NCI-H2196 (cell line): ENCODE measurements around the gene DEF6.
"Not testable (repeated sequence)": the region's sequence is repeated elsewhere in the genome, so short reads cannot be mapped to it uniquely, and the experiment has no call there.

Experiments
- DNase-seq: peaks from one replicate; lab custom pipeline; 2025; ENCODE audit not compliant: unreplicated experiment; lab: John Stamatoyannopoulos, UW

The DEF6 gene

GRCh38 chr6:35280903-35281302, 16.7 kb upstream of the DEF6 start:
- DNase-seq, result no peak

GRCh38 chr6:35282472-35282871, 15.1 kb upstream of the DEF6 start:
- DNase-seq, result no peak

- no peak for DNase-seq
Observed at GRCh38 chr6:35283361-35283760, 14.3 kb upstream of the DEF6 start.

- no peak for DNase-seq
Observed at GRCh38 chr6:35287671-35288396, 9.8 kb upstream of the DEF6 start.

- no peak for DNase-seq
Observed at GRCh38 chr6:35288834-35289233, 8.8 kb upstream of the DEF6 start.

GRCh38 chr6:35291491-35291890, 6.1 kb upstream of the DEF6 start:
- no peak for DNase-seq

- no peak for DNase-seq
Observed at GRCh38 chr6:35292494-35292893, 5.1 kb upstream of the DEF6 start.

- no peak for DNase-seq
Observed at GRCh38 chr6:35293681-35294080, 3.9 kb upstream of the DEF6 start.

- peak; percentile 55 for DNase-seq
Observed at GRCh38 chr6:35294308-35294945, 3.2 kb upstream of the DEF6 start.

- DNase-seq, result no peak
Observed at GRCh38 chr6:35295036-35295435, 2.6 kb upstream of the DEF6 start.

- DNase-seq, result peak; percentile 9
Observed at GRCh38 chr6:35295521-35296315, 1.9 kb upstream of the DEF6 start.

- no peak for DNase-seq
Observed at GRCh38 chr6:35296931-35297600, 552 bp upstream of the DEF6 start.

- DNase-seq, result no peak
Observed at GRCh38 chr6:35298625-35299140, 1.1 kb downstream of the DEF6 start.

GRCh38 chr6:35299674-35300073, 2.1 kb downstream of the DEF6 start:
- no peak for DNase-seq

- DNase-seq, result no peak
Observed at GRCh38 chr6:35300848-35301247, 3.2 kb downstream of the DEF6 start.

- no peak for DNase-seq
Observed at GRCh38 chr6:35302604-35303241, 5.1 kb downstream of the DEF6 start.

GRCh38 chr6:35304299-35304698, 6.7 kb downstream of the DEF6 start:
- no peak for DNase-seq

GRCh38 chr6:35305117-35305516, 7.5 kb downstream of the DEF6 start:
- no peak for DNase-seq

- DNase-seq, result not testable (repeated sequence)
Observed at GRCh38 chr6:35307138-35307537, 9.5 kb downstream of the DEF6 start.

- not testable (repeated sequence) for DNase-seq
Observed at GRCh38 chr6:35308543-35308942, 10.9 kb downstream of the DEF6 start.
